WTC11 (cell line): ENCODE results near the gene CDC37L1. TPM values are rescaled to one million over a fixed set of nuclear protein-coding genes. Genes with fewer than 3 reads are reported as not detected.

Source experiments
- ATAC-seq: fragments of 200-7000 bp; cut with Tn5 transposase; 2 replicates; pipeline ENCODE4 v1.10.0; 2021; ENCODE audit warnings: mild to moderate bottlenecking, moderate library complexity
- CTCF ChIA-PET: fragments of 300-600 bp; sonication (Branson Sonifier 250); formaldehyde crosslinking; loops from one replicate; lab custom pipeline; 2021; ENCODE audit warnings: antibody characterized with exemption; lab: Charles Lee
- POLR2A ChIA-PET: fragments of 350-600 bp; sonication (Branson Sonifier 250); formaldehyde crosslinking; loops from one replicate; lab custom pipeline; 2021; ENCODE audit warnings: antibody characterized with exemption; lab: Charles Lee
- DNase-seq: peaks from one replicate; pipeline ENCODE4 v3.0.0; 2021; ENCODE audit warnings: low spot score
- H3K27ac Mint-ChIP-seq: 2 replicates; pipeline ENCODE4 v1.8.0; 2021; ENCODE audit warnings: mixed read lengths
- H3K27me3 Mint-ChIP-seq: 2 replicates; pipeline ENCODE4 v1.8.0; 2021; ENCODE audit warnings: low read depth, mild to moderate bottlenecking, moderate library complexity, mixed read lengths
- H3K36me3 Mint-ChIP-seq: 2 replicates; pipeline ENCODE4 v1.8.0; 2021; ENCODE audit warnings: mixed read lengths
- H3K4me1 Mint-ChIP-seq: 2 replicates; pipeline ENCODE4 v1.8.0; 2022; ENCODE audit warnings: mixed read lengths
- H3K4me3 Mint-ChIP-seq: 2 replicates; pipeline ENCODE4 v1.8.0; 2021; ENCODE audit warnings: mild to moderate bottlenecking, moderate library complexity, mixed read lengths
- H3K9me3 Mint-ChIP-seq: 2 replicates; pipeline ENCODE4 v1.8.0; 2021; ENCODE audit warnings: mixed read lengths
- ATF3 ChIP-seq: sonication (generic); formaldehyde crosslinking; conservative IDR thresholded peaks from 2 replicates; pipeline ENCODE4 v1.8.1; 2022; ENCODE audit warnings: mild to moderate bottlenecking, missing genetic modification reagents
- ATF6 ChIP-seq: sonication (generic); formaldehyde crosslinking; IDR thresholded peaks from 2 replicates; pipeline ENCODE4 v1.8.1; 2023; ENCODE audit warnings: mild to moderate bottlenecking, missing genetic modification reagents
- CREB1 ChIP-seq: sonication (generic); formaldehyde crosslinking; IDR thresholded peaks from 2 replicates; pipeline ENCODE4 v1.8.0; 2023; ENCODE audit warnings: mild to moderate bottlenecking, missing genetic modification reagents
- CREM ChIP-seq: sonication (generic); formaldehyde crosslinking; IDR thresholded peaks from 2 replicates; pipeline ENCODE4 v1.8.1; 2022; ENCODE audit warnings: mild to moderate bottlenecking, missing genetic modification reagents, moderate library complexity
- ELF4 ChIP-seq: sonication (generic); formaldehyde crosslinking; IDR thresholded peaks from 2 replicates; pipeline ENCODE4 v1.8.1; 2022; ENCODE audit warnings: low read depth, mild to moderate bottlenecking, moderate library complexity, missing genetic modification reagents
- FOXK1 ChIP-seq: sonication (generic); formaldehyde crosslinking; IDR thresholded peaks from 2 replicates; pipeline ENCODE4 v1.8.0; 2022; ENCODE audit warnings: mild to moderate bottlenecking, moderate library complexity, missing genetic modification reagents
- IRF2 ChIP-seq: sonication (generic); formaldehyde crosslinking; IDR thresholded peaks from 2 replicates; pipeline ENCODE4 v1.8.0; 2022; ENCODE audit warnings: low read depth, missing genetic modification reagents, borderline replicate concordance
- KAT7 ChIP-seq: sonication (generic); formaldehyde crosslinking; IDR thresholded peaks from 2 replicates; pipeline ENCODE4 v1.8.1; 2023; ENCODE audit warnings: missing genetic modification reagents, mild to moderate bottlenecking, borderline replicate concordance
- NFE2L1 ChIP-seq: sonication (generic); formaldehyde crosslinking; IDR thresholded peaks from 2 replicates; pipeline ENCODE4 v1.8.1; 2023; ENCODE audit warnings: missing genetic modification reagents
- NR1H2 ChIP-seq: sonication (generic); formaldehyde crosslinking; IDR thresholded peaks from 2 replicates; pipeline ENCODE4 v1.9.0; 2021; ENCODE audit warnings: mild to moderate bottlenecking, moderate library complexity, missing genetic modification reagents
- TP53 ChIP-seq: sonication (generic); formaldehyde crosslinking; IDR thresholded peaks from 2 replicates; pipeline ENCODE4 v1.8.1; 2023; ENCODE audit warnings: mild to moderate bottlenecking, missing genetic modification reagents
- USF1 ChIP-seq: sonication (generic); formaldehyde crosslinking; IDR thresholded peaks from 2 replicates; pipeline ENCODE4 v1.8.0; 2022; ENCODE audit warnings: mild to moderate bottlenecking, missing genetic modification reagents
- ZBTB43 ChIP-seq: sonication (generic); formaldehyde crosslinking; IDR thresholded peaks from 2 replicates; pipeline ENCODE4 v1.8.1; 2023; ENCODE audit warnings: mild to moderate bottlenecking, missing genetic modification reagents
- ZNF219 ChIP-seq: sonication (generic); formaldehyde crosslinking; IDR thresholded peaks from 2 replicates; pipeline ENCODE4 v1.8.0; 2023; ENCODE audit warnings: missing genetic modification reagents, mild to moderate bottlenecking, borderline replicate concordance
- ZNF317 ChIP-seq: sonication (generic); formaldehyde crosslinking; IDR thresholded peaks from 2 replicates; pipeline ENCODE4 v1.8.1; 2023; ENCODE audit warnings: low read depth, mild to moderate bottlenecking, moderate library complexity, missing genetic modification reagents, borderline replicate concordance
- ZNF396 ChIP-seq: fragments of 250-450 bp; sonication (Bioruptor Pico); IDR thresholded peaks from 2 replicates; pipeline ENCODE4 v1.8.0; 2021; ENCODE audit warnings: mild to moderate bottlenecking, moderate library complexity, borderline replicate concordance
- ZNF423 ChIP-seq: fragments of 250-450 bp; sonication (Bioruptor Pico); IDR thresholded peaks from 2 replicates; pipeline ENCODE4 v2.1.2; 2022; ENCODE audit warnings: mild to moderate bottlenecking, moderate library complexity
- total RNA-seq: library from RNA; stranded (reverse); gene quantifications from 3 replicates; pipeline ENCODE4 v1.2.3, GENCODE V29; 2021

Gene CDC37L1
- total RNA-seq, 1 experiment from 2014 or later = 20.1 TPM

GRCh38 chr9:4740638-4741364, 61.4 kb downstream of the CDC37L1 start, which contains the start of gene AK3 (continued):
- TF ChIP-seq ATF3 (CRISPR knock-in tag) = no peak
- TF ChIP-seq KAT7 (CRISPR knock-in tag) = 0 out of 2 replicates have a peak, but pooled peaks have one; percentile 4
- 0 out of 2 replicates have a peak, but pooled peaks have one; percentile 29 for TF ChIP-seq USF1 (CRISPR knock-in tag)
- TF ChIP-seq ZNF423 = peak; percentile 75

GRCh38 chr9:4741365-4742089, 62.2 kb downstream of the CDC37L1 start:
- DNase-seq (peak; percentile 62), ATAC-seq (peak; percentile 52)
- Mint-ChIP-seq H3K4me1 (peaks cover 34% of the 10 kb centered on the region), H3K27me3 (no peaks in the 10 kb centered on the region), H3K4me3 (peak overlapping the region; percentile 78), H3K27ac (peak overlapping the region; percentile 82), H3K9me3 (peaks cover 6% of the 10 kb centered on the region; the same call in 1 of the 2 replicates), H3K36me3 (no peaks in the 10 kb centered on the region)
- TF ChIP-seq USF1 (CRISPR knock-in tag) (no peak), ZNF423 (peak; percentile 53; the same call in 1 of the 2 replicates), ZBTB43 (CRISPR knock-in tag) (0 out of 2 replicates have a peak, but pooled peaks have one; percentile 4)
- POLR2A ChIA-PET = interaction anchor here (0.6 to 3.0 kb wide), 7 partner anchors 10 to 522 kb away, joined by 3 to 16 read pairs (median 5); partner anchors contain the start of genes CDC37L1 and RCL1
- CTCF ChIA-PET = interaction anchor here (1.1 to 3.8 kb wide), 9 partner anchors 9 to 860 kb away, joined by 3 to 19 read pairs (median 5); partner anchors contain the start of genes CDC37L1, PLPP6 and SPATA6L

GRCh38 chr9:4742246-4742645, 62.9 kb downstream of the CDC37L1 start:
- CTCF ChIA-PET = interaction anchor here (1.0 to 3.8 kb wide), 4 partner anchors 8 to 77 kb away, joined by 3 to 19 read pairs (median 7); partner anchors contain the start of gene SPATA6L

More at GRCh38 chr9:4742246-4742645, 62.9 kb downstream of the CDC37L1 start:
- peak overlapping the region; percentile 78 for H3K4me3 Mint-ChIP-seq
- DNase-seq (no peak), ATAC-seq (no peak)
- H3K27me3 Mint-ChIP-seq = no peaks in the 10 kb centered on the region
- H3K4me1 Mint-ChIP-seq = peaks cover 34% of the 10 kb centered on the region
- H3K9me3 Mint-ChIP-seq = peaks cover 6% of the 10 kb centered on the region; the same call in 1 of the 2 replicates
- TF ChIP-seq IRF2 = no peak
- TF ChIP-seq ELF4 (CRISPR knock-in tag) = no peak
- TF ChIP-seq NR1H2 (CRISPR knock-in tag) = no peak
- TF ChIP-seq TP53 (CRISPR knock-in tag) = no peak
- TF ChIP-seq CREB1 = no peak
- no peak for TF ChIP-seq ZNF317 (CRISPR knock-in tag)
- TF ChIP-seq ZNF396 (CRISPR knock-in tag) = no peak
- TF ChIP-seq NFE2L1 = no peak
- no peak for TF ChIP-seq ATF6 (CRISPR knock-in tag)
- no peak for TF ChIP-seq ZNF219 (CRISPR knock-in tag)
- TF ChIP-seq FOXK1 = no peak
- TF ChIP-seq CREM (CRISPR knock-in tag) = no peak
- no peaks in the 10 kb centered on the region for H3K36me3 Mint-ChIP-seq
- H3K27ac Mint-ChIP-seq = no peak overlapping the region
- POLR2A ChIA-PET = interaction anchor here (0.7 to 3.0 kb wide), 3 partner anchors 50 to 885 kb away, joined by 3 to 16 read pairs (median 7); partner anchors contain the start of gene RCL1
